Lower leg skin (tissue), 4 donors: Measurements from ENCODE around the gene PXDN. TPM values are rescaled to one million over a fixed set of nuclear protein-coding genes. Genes with fewer than 3 reads are reported as not detected.

Source experiments
- DNase-seq, 2 donors: peaks; one replicate each; pipeline ENCODE4 v3.0.0-alpha.2; 2019; ENCODE audit warnings: low spot score in 2 of 2
- H3K4me3 ChIP-seq: fragments of 200-600 bp; sonication (generic); 2 replicates; pipeline ENCODE4 v1.5.1; 2017; ENCODE audit warnings: mild to moderate bottlenecking, low read depth; ENCODE audit not compliant: poor library complexity, severe bottlenecking
- CTCF ChIP-seq, 3 donors: fragments of 450-650 bp; IDR thresholded peaks; one replicate each; pipeline ENCODE4 v1.5.1; 2016; ENCODE audit warnings: antibody characterized with exemption in 3 of 3, mild to moderate bottlenecking in 3 of 3, moderate library complexity in 2 of 3
- POLR2A ChIP-seq, 2 donors: fragments of 450-650 bp; IDR thresholded peaks; one replicate each; pipeline ENCODE4 v1.6.1; 2016 to 2017; ENCODE audit warnings: antibody characterized with exemption in 2 of 2, mild to moderate bottlenecking in 1 of 2, moderate library complexity in 1 of 2
- WGBS, 2 donors: methylation state at CpG; one replicate each; pipeline ENCODE4 v1.1.5; 2018; 5-methylcytosine and 5-hydroxymethylcytosine counted together
- intact Hi-C: fragments of 100-400 bp; cut with DNase I; formaldehyde crosslinking; loops from one replicate; pipeline ENCODE4 v1.15.0; 2023; ENCODE audit warnings: low total_unique reads
- total RNA-seq, 4 donors: library from RNA; depleted of rRNA; stranded (reverse); fragments of >200 nt; gene quantifications; one replicate each; pipeline ENCODE4 v1.1.0, GENCODE V29; 2016

The PXDN gene
- total RNA-seq, 4 donors from 2014 or later: 4.7 to 13.7 (median 7.0) TPM

GRCh38 chr2:1609040-1609439, 135.3 kb downstream of the PXDN start:
- 84 to 92% methylated on average over 3 of the region's 3 CpGs for WGBS, 2 donors
- TF ChIP-seq CTCF (IDR thresholded peaks at IDR 0.05): no peak
- no peak for TF ChIP-seq POLR2A (IDR thresholded peaks at IDR 0.05)
- H3K4me3 ChIP-seq: no peak overlapping the region
- intact Hi-C loops: no loop called here
- DNase-seq: no peak

DNA sequence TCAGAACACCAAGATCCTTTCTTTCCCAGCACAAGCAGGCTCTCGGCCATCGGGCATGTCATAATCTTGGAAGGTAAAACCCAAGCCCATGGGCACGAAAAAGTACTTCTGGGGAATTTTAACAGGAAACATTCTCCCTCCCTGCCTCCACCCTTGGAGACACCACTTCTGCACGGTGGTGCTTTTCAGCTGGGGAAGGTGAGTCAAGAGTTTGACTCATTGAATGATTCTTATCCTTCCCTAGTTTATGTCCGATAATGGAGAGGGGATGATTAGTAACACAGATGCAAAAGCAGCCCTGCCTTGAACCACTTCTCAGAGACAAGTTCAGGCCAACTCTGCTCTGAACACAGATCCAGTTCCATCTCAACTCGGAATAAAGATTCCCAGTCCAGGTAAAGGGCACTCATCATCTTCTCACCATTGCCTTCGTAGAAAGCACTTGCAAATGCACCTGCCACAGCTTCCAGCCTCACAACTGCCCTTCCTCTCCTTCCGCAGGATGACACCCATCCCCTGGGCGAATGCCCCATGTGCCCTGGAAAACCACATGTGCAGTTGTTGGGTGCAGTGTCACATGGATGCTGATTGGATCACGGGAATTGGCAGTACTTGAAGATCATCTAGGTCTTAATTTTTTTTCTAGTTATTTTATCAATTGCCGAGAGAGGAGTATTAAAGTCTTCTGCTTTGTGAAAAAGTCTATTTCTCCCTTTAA, 136.2 kb downstream of the PXDN start:
- TF ChIP-seq CTCF (IDR thresholded peaks at IDR 0.05) (no peak), POLR2A (IDR thresholded peaks at IDR 0.05) (no peak)
- intact Hi-C loops: no loop called here
- DNase-seq: peak in 1 of 2 donors; percentile 68
- 50 to 52% methylated on average over 11 of the region's 11 CpGs for WGBS, 2 donors
- H3K4me3 ChIP-seq: no peak overlapping the region

DNA sequence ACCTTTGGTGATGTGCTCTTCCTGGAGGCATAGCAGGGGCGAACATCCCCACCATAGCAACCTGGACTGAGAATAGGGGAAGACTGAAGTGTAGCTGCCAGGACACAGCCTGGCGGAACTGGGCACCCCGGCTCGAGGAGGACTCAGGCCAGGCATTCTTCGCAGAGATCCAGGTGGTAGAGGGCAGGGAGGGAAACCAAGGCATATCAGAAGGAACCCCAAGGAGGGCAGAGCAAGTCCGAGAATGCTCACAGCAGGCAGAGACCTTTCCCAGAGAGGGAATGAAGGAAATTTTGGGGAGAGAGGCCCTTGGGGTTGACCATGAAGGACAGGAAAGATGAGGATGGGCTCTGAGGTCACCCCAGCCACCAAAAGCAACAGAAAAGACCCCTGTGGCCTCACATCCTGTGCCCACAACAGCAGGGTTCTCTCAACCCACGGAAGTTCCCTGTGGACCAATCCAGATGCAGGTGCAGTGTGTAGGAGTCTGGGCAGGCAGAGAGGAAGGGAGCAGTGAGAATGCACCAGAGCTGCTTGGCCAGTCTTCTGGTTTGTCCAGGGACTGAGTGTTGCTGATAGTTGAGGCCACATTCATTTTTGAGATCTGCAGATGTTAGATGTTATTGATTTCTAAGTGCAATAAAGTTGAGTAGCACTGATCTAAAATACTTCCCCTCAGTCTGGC, 136.9 kb downstream of the PXDN start:
- peak in 1 of 2 donors; percentile 68 for DNase-seq
- no peak overlapping the region for H3K4me3 ChIP-seq
- intact Hi-C loops: no loop called here
- WGBS, 2 donors: 78 to 82% methylated on average over 7 of the region's 7 CpGs
- no peak for TF ChIP-seq POLR2A (IDR thresholded peaks at IDR 0.05)
- no peak for TF ChIP-seq CTCF (IDR thresholded peaks at IDR 0.05)

DNA sequence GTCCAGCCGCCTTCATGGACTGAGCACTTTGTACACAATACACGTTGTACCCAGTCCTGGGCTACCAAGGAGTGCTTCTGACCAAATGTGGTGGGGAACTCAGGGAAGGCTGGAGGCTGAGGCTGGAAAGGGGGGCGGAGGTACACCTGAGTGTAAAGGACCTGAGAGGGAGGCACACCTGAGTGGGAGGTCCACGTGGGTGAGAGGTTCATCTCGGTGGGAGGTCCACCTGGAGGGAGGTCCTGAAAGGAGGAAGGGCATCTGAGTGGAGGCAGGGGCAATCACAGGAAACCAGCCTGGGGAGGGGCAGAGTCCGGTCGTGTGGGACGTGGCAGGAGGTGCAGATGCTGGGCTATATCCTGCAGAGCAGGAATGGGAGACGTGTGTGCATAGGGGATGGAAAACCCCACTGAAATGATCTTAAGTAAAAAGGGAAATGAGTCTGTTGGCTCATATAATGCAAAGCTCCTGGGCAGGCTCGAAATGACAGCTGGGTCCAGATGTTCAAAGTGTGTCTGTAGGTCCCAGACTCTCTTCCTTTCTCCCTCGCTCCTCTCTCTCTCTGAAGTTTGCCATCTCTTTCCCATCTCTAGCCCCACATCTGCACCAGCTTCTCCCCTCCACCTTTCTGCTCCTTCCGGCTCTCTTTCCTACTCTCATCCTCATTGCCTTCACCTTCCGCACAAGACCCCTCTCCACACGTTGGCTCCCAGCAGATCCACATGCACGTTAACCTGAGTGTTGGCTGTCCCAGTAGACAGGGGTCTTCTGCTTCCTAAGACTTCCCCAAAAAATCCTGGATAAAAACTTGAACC, 137.7 kb downstream of the PXDN start:
- no peak overlapping the region for H3K4me3 ChIP-seq
- WGBS, 2 donors: 59 to 64% methylated on average over 15 of the region's 15 CpGs
- intact Hi-C loops: no loop called here
- no peak for TF ChIP-seq CTCF (IDR thresholded peaks at IDR 0.05)
- no peak for TF ChIP-seq POLR2A (IDR thresholded peaks at IDR 0.05)
- peak in 1 of 2 donors; percentile 71 for DNase-seq

GRCh38 chr2:1606046-1606400, 138.3 kb downstream of the PXDN start:
- TF ChIP-seq POLR2A (IDR thresholded peaks at IDR 0.05) (no peak), CTCF (IDR thresholded peaks at IDR 0.05) (no peak)
- intact Hi-C loops: no loop called here
- no peak for DNase-seq
- H3K4me3 ChIP-seq: no peak overlapping the region
- WGBS, 2 donors: 68 to 80% methylated on average over 11 to 14 of the region's 14 CpGs
